ENCODE measurements around the gene TGFBRAP1.

TGFBRAP1 gene

GRCh38 chr2:105236060-105236424, 93.5 kb downstream of the TGFBRAP1 start:
- DNase-seq, result no peak

GRCh38 chr2:105235388-105236059, 94.0 kb downstream of the TGFBRAP1 start:
- peak; percentile 78 for DNase-seq

DNA sequence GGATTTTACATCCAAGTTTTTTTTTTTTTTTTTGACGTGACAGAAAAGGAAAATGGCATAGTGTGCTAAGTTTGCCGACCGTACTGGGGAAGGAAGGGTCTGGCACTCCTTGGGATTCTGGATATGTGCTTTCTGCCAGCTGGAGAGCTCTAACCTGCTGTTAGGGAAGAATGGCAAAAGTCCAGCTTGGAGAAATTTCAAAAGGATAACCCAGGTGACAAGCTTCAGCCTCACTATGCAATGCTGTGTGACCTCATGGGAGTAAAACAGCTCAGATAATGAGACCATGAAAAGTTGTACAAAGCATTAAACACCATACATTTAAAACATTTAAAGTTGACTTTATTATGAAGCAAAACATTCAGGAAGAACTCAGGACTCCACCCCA, 98.3 kb downstream of the TGFBRAP1 start:
- no peak for DNase-seq

DNA sequence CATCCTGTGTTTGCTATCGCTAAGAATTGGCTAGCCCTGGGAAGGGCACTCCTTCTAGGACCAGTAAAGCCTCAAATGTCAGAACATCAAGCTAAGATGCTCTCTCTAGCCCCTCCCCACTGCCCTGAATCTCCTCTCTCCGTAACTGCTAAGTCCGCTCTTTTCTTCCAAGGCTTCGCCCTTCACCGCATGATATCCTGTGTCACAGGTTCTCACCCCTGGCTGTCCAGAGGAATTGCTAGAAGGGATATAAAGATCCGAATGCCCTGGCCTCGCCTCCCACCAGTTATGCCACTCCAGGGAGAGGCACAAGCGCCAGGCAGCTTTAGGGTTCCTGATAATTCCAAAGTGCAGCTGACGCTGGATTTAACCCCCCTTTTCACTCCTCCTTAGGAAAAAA, 105.1 kb downstream of the TGFBRAP1 start:
- DNase-seq, result no peak

- no peak for DNase-seq
These were observed 108.9 kb downstream of the TGFBRAP1 start for GRCh38 chr2:105220604-105221003.

DNA sequence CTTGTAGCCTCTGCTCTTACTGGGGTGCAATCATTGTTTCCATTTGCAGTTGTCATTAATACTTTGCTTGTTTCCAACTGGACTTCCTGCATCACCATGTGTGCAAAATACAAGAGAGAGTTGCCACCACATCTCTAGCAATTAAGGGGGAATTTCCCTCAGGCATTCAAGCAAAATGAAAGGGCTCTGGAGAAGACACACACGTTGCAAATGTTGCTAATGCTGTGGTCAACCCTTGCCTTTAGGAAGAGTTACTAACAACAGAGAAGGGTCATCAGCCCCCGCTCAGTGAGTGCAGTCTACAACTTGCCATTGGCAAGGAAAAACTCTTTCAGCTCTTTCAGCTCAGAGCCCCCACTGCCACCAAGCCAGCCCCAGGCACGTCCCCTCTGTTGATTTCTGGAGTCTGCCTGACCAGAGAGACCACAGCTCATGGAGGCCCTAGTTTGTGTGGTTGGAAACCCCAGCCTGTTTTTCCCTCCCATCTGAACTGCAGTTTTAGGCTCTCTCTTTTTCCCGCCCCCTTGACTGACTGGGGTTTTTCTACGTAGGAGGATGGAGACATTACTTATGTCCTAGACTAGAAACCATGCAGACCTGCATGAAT, 113.8 kb downstream of the TGFBRAP1 start:
- no peak for DNase-seq

Measured in fibroblast of skin of right quadriceps (primary cell).